GM10266 (cell line): ENCODE results near the gene IGF2BP2.

Experiments used
- DNase-seq: peaks from one replicate; pipeline ENCODE4 v3.0.0; 2012; ENCODE audit errors: extremely low spot score
- CTCF ChIP-seq: IDR thresholded peaks from 2 replicates; pipeline ENCODE4 v1.5.1; 2012; ENCODE audit warnings: mild to moderate bottlenecking, low read depth; ENCODE audit not compliant: control insufficient read depth, insufficient read depth; ENCODE audit errors: missing control alignments

IGF2BP2 gene

GRCh38 chr3:185711255-185711870, 113.5 kb downstream of the IGF2BP2 start:
- DNase-seq, result no peak
- no peak for TF ChIP-seq CTCF

GRCh38 chr3:185709251-185709955, 115.4 kb downstream of the IGF2BP2 start:
- TF ChIP-seq CTCF, result no peak

GRCh38 chr3:185708392-185708791, 116.5 kb downstream of the IGF2BP2 start:
- TF ChIP-seq CTCF, result no peak
- no peak for DNase-seq

More at GRCh38 chr3:185709251-185709955, 115.4 kb downstream of the IGF2BP2 start:
- no peak for DNase-seq

- TF ChIP-seq CTCF, result no peak
- DNase-seq, result no peak
These were observed 119.3 kb downstream of the IGF2BP2 start for GRCh38 chr3:185705498-185705897.

GRCh38 chr3:185702262-185703225, 122.3 kb downstream of the IGF2BP2 start:
- DNase-seq, result no peak
- TF ChIP-seq CTCF, result no peak

- no peak for DNase-seq
- TF ChIP-seq CTCF, result no peak
These were observed 123.1 kb downstream of the IGF2BP2 start for GRCh38 chr3:185701611-185702261.
